ENCODE results near the gene PCSK2. TPM values are rescaled to one million over a fixed set of nuclear protein-coding genes. Genes with fewer than 3 reads are reported as not detected.

Gene PCSK2
- total RNA-seq, 1 experiment from 2014 or later, result 245 TPM

- peaks cover 4% of the 10 kb centered on the region for H3K36me3 ChIP-seq (ENCODE audit: insufficient read depth, low read length, poor library complexity, severe bottlenecking)
- no peak overlapping the region for H3K4me3 ChIP-seq (ENCODE audit: low read depth, low read length, poor library complexity, severe bottlenecking)
- POLR2A ChIA-PET (ENCODE audit: low non-redundant PET), result no interaction called here
- no peak for DNase-seq (ENCODE audit: low spot score)
- BruUV-seq (replicated peaks), result no TSS peak
- H3K27me3 ChIP-seq (replicated peaks; ENCODE audit: insufficient read depth, low read depth, low read length, poor library complexity), result no peaks in the 10 kb centered on the region
- intact Hi-C loops (cut with micrococcal nuclease; ENCODE audit: unreplicated experiment), result no loop called here
- CTCF ChIA-PET, result no interaction called here
- no peaks in the 10 kb centered on the region for H3K4me1 ChIP-seq (ENCODE audit: insufficient read depth, low read length, poor library complexity, severe bottlenecking)
- H3K27ac ChIP-seq (ENCODE audit: low read depth, low read length, poor library complexity, severe bottlenecking), result no peak overlapping the region
- TF ChIP-seq EZH2 (IDR thresholded peaks at IDR 0.05; ENCODE audit: borderline replicate concordance, low read depth, low read length, poor library complexity, severe bottlenecking), result no peak
- TF ChIP-seq CTCF (conservative IDR thresholded peaks at IDR 0.05; ENCODE audit: low read depth, low read length), result no peak
- H3K9me3 ChIP-seq (ENCODE audit: low read depth, low read length, poor library complexity, severe bottlenecking), result no peaks in the 10 kb centered on the region
These were observed 46.9 kb downstream of the PCSK2 start for GRCh38 chr20:17273717-17274116.

- Histone ChIP-seq H3K4me3 (ENCODE audit: low read depth, low read length, poor library complexity, severe bottlenecking) (no peak overlapping the region), H3K9me3 (ENCODE audit: low read depth, low read length, poor library complexity, severe bottlenecking) (no peaks in the 10 kb centered on the region), H3K27me3 (replicated peaks; ENCODE audit: insufficient read depth, low read depth, low read length, poor library complexity) (no peaks in the 10 kb centered on the region), H3K4me1 (ENCODE audit: insufficient read depth, low read length, poor library complexity, severe bottlenecking) (peaks cover 4% of the 10 kb centered on the region), H3K36me3 (ENCODE audit: insufficient read depth, low read length, poor library complexity, severe bottlenecking) (peaks cover 4% of the 10 kb centered on the region), H3K27ac (ENCODE audit: low read depth, low read length, poor library complexity, severe bottlenecking) (no peak overlapping the region)
- intact Hi-C loops (cut with micrococcal nuclease; ENCODE audit: unreplicated experiment), result no loop called here
- no peak for DNase-seq (ENCODE audit: low spot score)
- TF ChIP-seq CTCF (conservative IDR thresholded peaks at IDR 0.05; ENCODE audit: low read depth, low read length), result no peak
- no peak for TF ChIP-seq EZH2 (IDR thresholded peaks at IDR 0.05; ENCODE audit: borderline replicate concordance, low read depth, low read length, poor library complexity, severe bottlenecking)
- POLR2A ChIA-PET (ENCODE audit: low non-redundant PET), result no interaction called here
- CTCF ChIA-PET, result no interaction called here
- no TSS peak for BruUV-seq (replicated peaks)
These were observed 49.3 kb downstream of the PCSK2 start for GRCh38 chr20:17276101-17276500.

- H3K9me3 ChIP-seq (ENCODE audit: low read depth, low read length, poor library complexity, severe bottlenecking), result no peaks in the 10 kb centered on the region
- H3K4me3 ChIP-seq (ENCODE audit: low read depth, low read length, poor library complexity, severe bottlenecking), result no peak overlapping the region
- CTCF ChIA-PET, result interaction anchor here (1.4 kb wide), 1 partner anchor 10 kb away, joined by 3 read pairs; no protein-coding TSS in a partner anchor
- BruUV-seq (replicated peaks), result no TSS peak
- no peak overlapping the region for H3K27ac ChIP-seq (ENCODE audit: low read depth, low read length, poor library complexity, severe bottlenecking)
- H3K4me1 ChIP-seq (ENCODE audit: insufficient read depth, low read length, poor library complexity, severe bottlenecking), result peaks cover 55% of the 10 kb centered on the region
- TF ChIP-seq CTCF (conservative IDR thresholded peaks at IDR 0.05; ENCODE audit: low read depth, low read length), result peak; percentile 72
- TF ChIP-seq EZH2 (IDR thresholded peaks at IDR 0.05; ENCODE audit: borderline replicate concordance, low read depth, low read length, poor library complexity, severe bottlenecking), result no peak
- intact Hi-C loops (cut with micrococcal nuclease; ENCODE audit: unreplicated experiment), result loop anchor here (10.0 kb wide), 1 partner anchor 477 kb away; no protein-coding TSS in a partner anchor
- H3K36me3 ChIP-seq (ENCODE audit: insufficient read depth, low read length, poor library complexity, severe bottlenecking), result no peaks in the 10 kb centered on the region
- peak; percentile 49 for DNase-seq (ENCODE audit: low spot score)
- POLR2A ChIA-PET (ENCODE audit: low non-redundant PET), result no interaction called here
- no peaks in the 10 kb centered on the region for H3K27me3 ChIP-seq (replicated peaks; ENCODE audit: insufficient read depth, low read depth, low read length, poor library complexity)
These were observed 54.6 kb downstream of the PCSK2 start for GRCh38 chr20:17281478-17281877.

Data from A673 (cell line).